ENCODE results near the gene PTPN13.
A peak's percentile ranks its signal among the peaks of the same experiment; 100 is the strongest.

PTPN13 gene

DNA sequence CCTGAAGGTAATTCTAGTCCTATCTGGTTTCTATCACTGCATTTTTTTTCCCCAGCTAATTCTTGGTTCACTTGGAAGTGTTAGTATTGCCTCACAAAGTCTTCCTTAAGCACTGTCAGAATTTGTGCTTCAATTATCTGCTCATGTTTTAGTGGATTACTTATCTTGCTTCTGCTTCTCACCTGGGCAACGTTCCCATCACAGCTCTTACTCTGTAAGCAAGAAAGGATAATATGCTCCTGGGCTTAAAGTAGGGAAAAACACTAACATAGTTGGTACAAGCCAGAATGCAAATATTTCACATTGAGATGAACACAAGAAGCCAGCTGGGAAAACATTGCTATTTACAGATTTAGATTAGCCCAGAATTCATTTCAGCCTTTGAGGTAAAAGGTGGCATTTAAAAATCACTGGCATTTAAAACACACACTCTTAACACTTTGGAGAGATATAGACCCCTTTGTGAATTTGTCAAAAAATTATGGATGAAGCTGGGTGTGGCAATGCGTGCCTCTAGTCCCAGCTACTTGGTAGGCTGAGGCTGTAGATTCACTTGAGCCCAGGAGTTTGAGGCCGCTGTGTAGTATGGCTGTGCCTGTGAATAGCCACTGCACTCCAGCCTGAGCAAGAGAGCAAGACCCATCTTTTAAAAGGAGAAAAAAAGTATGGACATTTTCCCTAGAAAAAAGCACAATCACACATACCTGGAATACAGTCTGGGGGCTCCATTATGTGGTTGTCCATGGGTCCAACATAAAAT, 6.6 kb upstream of the PTPN13 start:
- no peak for DNase-seq

GRCh38 chr4:86592553-86593249, 1.4 kb upstream of the PTPN13 start:
- DNase-seq, result no peak

DNA sequence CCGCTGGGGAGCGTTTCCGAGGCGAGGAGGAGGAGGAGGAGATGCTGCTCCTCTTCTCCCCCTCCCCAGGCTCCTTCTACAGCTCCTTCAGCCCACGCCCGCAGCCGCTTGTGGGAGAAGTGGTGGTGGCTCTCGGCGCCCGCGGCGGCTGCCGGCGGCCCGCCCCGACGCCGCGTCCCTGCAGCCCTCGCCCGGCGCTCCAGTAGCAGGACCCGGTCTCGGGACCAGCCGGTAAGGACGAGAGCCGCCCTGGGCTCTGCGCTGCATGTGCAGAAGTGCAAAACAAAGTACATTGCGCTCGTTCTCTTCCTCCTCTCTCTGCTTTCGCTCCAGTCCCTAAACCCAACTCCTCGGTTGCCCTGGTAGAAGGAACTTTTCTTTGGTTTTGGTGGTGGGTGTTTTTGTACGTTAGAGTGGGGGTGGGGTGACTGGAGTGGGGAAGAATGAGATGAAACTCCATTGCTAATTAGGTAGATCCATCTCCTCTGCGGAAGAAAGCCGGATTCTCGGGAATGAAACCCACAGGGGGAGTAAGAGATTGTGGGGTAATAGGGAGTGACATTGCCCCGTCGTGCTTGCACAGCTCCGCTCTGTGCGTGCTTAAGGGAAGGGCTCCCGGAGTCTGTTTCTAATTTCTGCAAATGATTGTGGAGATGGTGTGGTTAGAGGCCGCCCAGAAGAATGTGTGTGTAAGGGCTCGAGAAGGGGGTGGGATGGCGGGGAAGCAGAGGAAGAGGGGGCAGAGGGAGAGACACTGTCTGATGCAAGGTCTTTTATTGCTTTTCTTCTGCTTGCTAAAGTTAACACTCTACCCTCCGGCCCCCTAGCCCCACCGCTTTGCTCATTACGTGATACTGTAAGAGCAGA, 677 bp downstream of the PTPN13 start:
- DNase-seq, result peak in 1 of 2 experiments; percentile 9

- no peak for DNase-seq
These were observed 1.3 kb downstream of the PTPN13 start for GRCh38 chr4:86595426-86595805.

GRCh38 chr4:86596807-86597206, 2.7 kb downstream of the PTPN13 start:
- no peak for DNase-seq

- no peak for DNase-seq
These were observed 6.0 kb downstream of the PTPN13 start for GRCh38 chr4:86600007-86600653.

- no peak for DNase-seq
These were observed 9.3 kb downstream of the PTPN13 start for GRCh38 chr4:86603311-86603885.

DNA sequence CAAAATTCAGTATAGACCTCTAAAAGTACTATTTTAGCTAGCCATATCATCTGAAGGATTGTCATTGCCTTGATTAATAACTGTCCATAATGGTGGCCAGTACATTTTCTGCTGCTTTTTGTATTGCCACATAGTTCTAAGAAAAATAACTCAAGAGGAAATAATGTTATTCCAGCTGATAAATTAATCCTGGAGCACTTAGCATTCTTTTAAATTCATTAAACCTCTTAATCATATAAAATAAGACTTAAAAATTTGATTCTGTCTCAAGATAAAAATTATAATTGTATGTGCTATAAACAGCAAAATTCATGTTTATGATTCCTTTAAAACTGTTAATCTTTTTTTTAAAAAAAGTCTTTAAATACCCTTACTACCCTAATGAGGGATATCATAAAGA, 12.7 kb downstream of the PTPN13 start:
- no peak for DNase-seq

GRCh38 chr4:86608757-86609375, 14.8 kb downstream of the PTPN13 start:
- DNase-seq, result no peak

DNA sequence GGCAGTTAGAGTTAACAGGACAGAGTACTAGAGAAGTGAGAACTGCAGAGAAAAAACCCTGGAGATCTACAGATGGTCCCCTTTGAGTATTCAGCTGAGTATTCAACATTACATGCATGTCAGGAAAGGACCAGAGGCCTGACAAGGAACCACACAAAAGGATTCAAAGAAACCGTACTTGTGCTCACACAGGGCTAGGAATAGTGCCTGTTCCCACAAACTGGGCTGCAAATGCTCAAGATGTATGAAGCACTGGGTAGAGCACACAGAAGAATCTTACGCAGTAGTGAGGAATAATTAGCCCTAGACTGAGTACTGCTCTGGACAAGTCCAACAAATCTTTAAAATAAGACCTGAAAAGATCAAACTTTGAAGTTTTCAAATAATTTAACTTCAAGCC, 17.6 kb downstream of the PTPN13 start:
- DNase-seq, result no peak

DNA sequence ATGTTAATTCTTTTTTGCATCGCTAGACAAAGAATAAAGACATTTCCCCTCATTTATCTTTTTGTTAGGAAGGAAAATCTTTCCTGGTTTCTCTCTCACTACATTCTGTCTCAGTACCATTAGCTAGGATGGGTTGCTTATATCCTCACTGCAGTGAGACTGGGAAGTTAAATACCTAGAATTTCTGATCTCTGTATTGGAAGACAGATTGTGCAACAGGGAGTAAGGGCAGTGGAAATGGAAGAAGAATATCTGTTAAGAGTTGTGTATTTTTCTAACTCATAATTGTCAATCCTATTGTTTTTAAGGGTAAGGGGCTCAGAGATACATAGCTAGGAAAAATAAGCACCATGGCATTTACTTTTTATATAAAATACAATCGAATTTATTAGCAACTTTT, 19.6 kb downstream of the PTPN13 start:
- DNase-seq, result no peak

- DNase-seq, result no peak
These were observed 20.8 kb downstream of the PTPN13 start for GRCh38 chr4:86614865-86615264.

DNA sequence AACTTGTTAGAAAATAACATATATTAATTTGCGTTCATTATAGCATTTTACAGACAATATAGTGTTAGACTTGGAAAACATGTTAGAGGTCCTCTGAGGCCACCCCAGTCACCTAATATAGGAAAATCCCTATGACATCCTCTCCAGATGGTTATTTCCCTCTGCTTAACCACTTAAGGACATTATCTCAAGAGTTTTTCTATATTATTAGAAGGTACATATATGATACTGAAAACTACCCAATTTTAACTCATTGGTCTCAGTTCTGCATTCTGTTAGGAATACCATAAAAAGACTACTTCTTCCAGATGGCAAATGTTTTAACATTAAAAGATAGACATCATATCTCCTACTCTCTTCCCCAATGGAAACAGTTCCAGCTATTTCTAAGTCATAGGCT, 21.4 kb downstream of the PTPN13 start:
- no peak for DNase-seq

DNA sequence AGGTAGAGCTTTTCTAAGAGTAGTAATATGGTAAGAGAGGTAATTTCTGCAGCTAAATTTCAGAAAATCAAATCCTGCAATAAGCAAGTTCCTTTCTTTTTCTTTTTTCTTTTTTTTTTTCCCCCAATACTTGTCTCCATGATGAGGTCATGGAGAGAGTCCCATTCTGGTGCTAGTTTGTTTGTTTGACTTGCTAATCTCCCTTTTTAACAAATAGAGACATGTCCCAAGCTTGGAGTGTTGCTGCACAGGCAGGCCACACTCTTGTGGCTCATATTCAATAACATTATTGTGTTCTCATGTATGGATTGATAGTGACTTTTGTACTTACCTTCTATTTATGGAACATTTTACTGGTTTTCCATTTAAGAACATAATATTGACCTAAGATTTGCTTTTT, 25.5 kb downstream of the PTPN13 start:
- DNase-seq, result no peak

- DNase-seq, result no peak
These were observed 27.3 kb downstream of the PTPN13 start for GRCh38 chr4:86621435-86621834.

DNA sequence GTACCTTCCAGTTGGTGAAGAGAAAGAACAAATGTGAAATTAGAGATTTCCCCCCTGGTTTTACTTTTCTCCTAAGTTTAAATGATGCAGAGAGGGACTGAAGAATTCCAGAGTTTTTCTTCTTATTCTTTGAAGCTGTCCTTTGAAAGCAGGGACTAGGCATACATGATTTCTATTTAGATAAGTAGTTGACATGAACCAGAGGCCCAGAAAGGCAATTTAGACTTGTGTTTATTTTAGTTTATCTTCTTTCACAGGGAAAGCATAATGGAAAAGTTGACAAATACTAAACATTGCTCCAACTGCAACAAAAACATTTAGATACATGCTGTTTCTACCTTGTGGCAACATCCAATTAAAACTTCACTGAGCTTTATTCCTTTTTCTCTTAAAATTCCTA, 32.0 kb downstream of the PTPN13 start:
- no peak for DNase-seq

- DNase-seq, result no peak
These were observed 33.5 kb downstream of the PTPN13 start for GRCh38 chr4:86627462-86628135.

DNA sequence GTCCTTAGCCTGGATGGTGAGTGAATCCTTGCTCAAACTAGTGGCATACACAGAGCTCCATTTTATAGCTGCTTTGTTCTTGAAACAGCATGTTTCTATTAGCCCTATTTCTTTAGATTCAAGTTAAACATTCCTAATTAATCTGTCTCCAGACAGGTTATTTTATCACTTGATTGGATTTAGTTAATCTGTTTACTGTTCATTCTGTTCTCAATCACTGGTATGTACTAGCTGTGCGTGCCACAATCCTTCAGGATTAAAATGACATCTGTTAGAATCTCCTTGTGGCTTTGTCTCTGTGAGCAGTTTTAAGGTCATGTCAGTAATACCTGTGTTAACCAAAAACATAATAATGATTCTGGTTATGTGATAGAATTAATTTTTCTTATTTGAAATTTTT, 36.5 kb downstream of the PTPN13 start:
- no peak for DNase-seq

DNA sequence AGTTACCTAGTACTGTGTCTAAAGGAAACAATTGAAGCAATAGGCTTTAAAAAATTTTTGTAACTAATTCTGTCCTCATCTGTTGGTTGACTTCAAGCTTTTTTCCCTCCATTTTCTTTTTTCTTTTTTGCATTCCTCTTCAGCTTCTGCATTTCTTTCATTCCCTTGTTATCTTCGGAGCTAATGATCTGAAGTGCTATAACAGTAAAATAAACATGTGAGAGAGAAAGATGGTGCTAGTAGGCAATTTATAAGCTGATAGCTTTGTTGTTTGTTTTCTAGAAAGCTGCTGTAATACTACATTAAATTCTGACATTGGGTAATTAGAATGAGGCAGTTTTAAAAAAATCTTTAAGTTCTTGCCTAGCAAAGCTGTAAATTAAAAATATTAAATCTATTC, 37.1 kb downstream of the PTPN13 start:
- DNase-seq, result no peak

DNA sequence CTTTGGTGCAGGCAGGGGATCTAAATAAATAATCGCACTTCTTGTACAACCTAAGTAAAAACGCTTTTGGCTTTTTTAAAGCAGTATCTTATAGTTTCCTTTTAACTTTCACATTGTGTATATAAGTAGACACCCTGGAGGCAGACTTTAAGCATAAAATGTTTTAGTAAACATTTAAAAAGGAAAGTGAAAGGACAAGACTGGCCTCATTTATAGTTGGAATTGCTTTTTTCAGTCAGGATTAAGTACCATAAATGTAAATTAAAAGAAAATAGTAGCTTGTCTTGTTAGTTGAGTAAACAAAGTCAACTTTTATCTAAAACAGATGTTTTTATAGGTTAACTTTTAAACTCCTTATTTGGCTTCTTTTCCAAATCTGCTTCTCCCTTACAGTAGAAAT, 39.7 kb downstream of the PTPN13 start:
- no peak for DNase-seq

- DNase-seq, result no peak
These were observed 46.4 kb downstream of the PTPN13 start for GRCh38 chr4:86640469-86640868.

Data from SW 1271 (cell line).